H1 (cell line): Measurements from ENCODE around the gene PRKAR2B. TPM values are rescaled to one million over a fixed set of nuclear protein-coding genes. Genes with fewer than 3 reads are reported as not detected.

Source experiments
- CTCF ChIA-PET: fragments of 300-600 bp; sonication (Branson Sonifier 250); formaldehyde crosslinking; loops from one replicate; lab custom pipeline; 2021; ENCODE audit not compliant: partially characterized antibody; lab: Charles Lee
- POLR2A ChIA-PET: fragments of 300-600 bp; sonication (Branson Sonifier 250); formaldehyde crosslinking; loops from one replicate; lab custom pipeline; 2021; ENCODE audit warnings: inconsistent platforms; ENCODE audit not compliant: partially characterized antibody; lab: Charles Lee
- DNase-seq, 2 experiments: peaks; one replicate each; pipeline versions ENCODE4 v3.0.0 to v3.0.0-alpha.2; 2010 to 2022; ENCODE audit warnings: low spot score in 2 of 2, low read depth in 1 of 2, mixed read lengths in 1 of 2
- FAIRE-seq: peaks from 2 replicates; lab custom pipeline; 2011; peaks lifted over from hg19 to GRCh38; lab: Jason Lieb, UNC
- H2AFZ ChIP-seq: 2 replicates; pipeline ENCODE4 v1.8.1; 2012; ENCODE audit warnings: low read length, inconsistent platforms
- H2AK5ac ChIP-seq: 2 replicates; pipeline ENCODE4 v1.6.1; 2013; ENCODE audit warnings: low read depth, low read length
- H2BK120ac ChIP-seq: replicated peaks from 2 replicates; pipeline ENCODE3; 2013; ENCODE audit warnings: low read depth, low read length, inconsistent platforms
- H2BK12ac ChIP-seq: 2 replicates; pipeline ENCODE4 v1.6.1; 2013; ENCODE audit warnings: low read depth, low read length
- H2BK15ac ChIP-seq: 2 replicates; pipeline ENCODE4 v1.6.1; 2013; ENCODE audit warnings: low read length
- H2BK20ac ChIP-seq: 2 replicates; pipeline ENCODE4 v1.6.1; 2013; ENCODE audit warnings: low read length
- H2BK5ac ChIP-seq: 2 replicates; pipeline ENCODE4 v1.6.1; 2013; ENCODE audit warnings: low read depth, low read length
- H3K14ac ChIP-seq: 2 replicates; pipeline ENCODE4 v1.6.1; 2013; ENCODE audit warnings: inconsistent platforms; ENCODE audit not compliant: insufficient read length
- H3K18ac ChIP-seq: 2 replicates; pipeline ENCODE4 v1.6.1; 2013; ENCODE audit warnings: low read length; ENCODE audit errors: extremely low read depth
- H3K23ac ChIP-seq: 2 replicates; pipeline ENCODE4 v1.6.1; 2013; ENCODE audit warnings: inconsistent platforms; ENCODE audit not compliant: insufficient read length
- H3K23me2 ChIP-seq: 2 replicates; pipeline ENCODE4 v1.6.1; 2013; ENCODE audit warnings: low read depth, low read length
- H3K27ac ChIP-seq: 2 replicates; pipeline ENCODE4 v1.6.1; 2011; ENCODE audit warnings: low read depth, low read length, inconsistent platforms
- H3K27me3 ChIP-seq, 4 experiments: replicated peaks in 1 of 4; 1 replicate in 1 of 4; 2 replicates in 3 of 4; pipeline versions ENCODE4 v1.6.1 to v1.8.1; 2011 to 2013; ENCODE audit warnings: low read length in 3 of 4, mild to moderate bottlenecking in 3 of 4, inconsistent platforms in 2 of 4, mixed read lengths in 2 of 4, moderate library complexity in 1 of 4; ENCODE audit not compliant: control insufficient read depth in 3 of 4, insufficient read depth in 3 of 4; ENCODE audit errors: extremely low read depth in 1 of 4
- H3K36me3 ChIP-seq, 4 experiments: 2 replicates each; pipeline versions ENCODE4 v1.6.1 to v1.8.1; 2011 to 2013; ENCODE audit warnings: mild to moderate bottlenecking in 4 of 4, low read length in 3 of 4, moderate library complexity in 2 of 4, control low read depth in 1 of 4, inconsistent platforms in 1 of 4; ENCODE audit not compliant: insufficient read depth in 4 of 4, control insufficient read depth in 2 of 4
- H3K4ac ChIP-seq: replicated peaks from 2 replicates; pipeline ENCODE3; 2013; ENCODE audit warnings: low read length, low read depth, mixed read lengths, inconsistent platforms; ENCODE audit not compliant: insufficient read length
- H3K4me1 ChIP-seq, 4 experiments: replicated peaks in 1 of 4; 1 replicate in 1 of 4; 2 replicates in 3 of 4; pipeline versions ENCODE4 v1.6.1 to v1.8.1; 2011 to 2013; ENCODE audit warnings: low read length in 3 of 4, inconsistent platforms in 2 of 4, mixed read lengths in 1 of 4; ENCODE audit not compliant: insufficient read depth in 4 of 4, control insufficient read depth in 3 of 4
- H3K4me2 ChIP-seq, 2 experiments: 2 replicates each; pipeline versions ENCODE4 v1.6.1 to v1.8.1; 2011 to 2013; ENCODE audit warnings: low read depth in 2 of 2, low read length in 2 of 2, control low read depth in 1 of 2, inconsistent platforms in 1 of 2, mild to moderate bottlenecking in 1 of 2; ENCODE audit not compliant: insufficient read depth in 1 of 2
- H3K4me3 ChIP-seq, 4 experiments: fragments of 200-600, 300-600 bp in 1 of 4; sonication (generic), shearing (Covaris generic), sonication (Bioruptor Twin) in 1 of 4; 2 replicates each; pipeline versions ENCODE4 v1.5.1 to v1.8.1; 2011 to 2016; ENCODE audit warnings: low read length in 4 of 4, low read depth in 3 of 4, control low read depth in 2 of 4, inconsistent platforms in 2 of 4, mild to moderate bottlenecking in 2 of 4, mixed read lengths in 1 of 4, moderate library complexity in 1 of 4; ENCODE audit not compliant: insufficient read depth in 2 of 4; ENCODE audit errors: extremely low read depth in 1 of 4
- H3K56ac ChIP-seq: replicated peaks from 2 replicates; pipeline ENCODE3; 2013; ENCODE audit warnings: low read depth, mild to moderate bottlenecking, mixed read lengths, low read length, inconsistent platforms; ENCODE audit not compliant: insufficient read length
- H3K79me1 ChIP-seq: 2 replicates; pipeline ENCODE4 v1.6.1; 2013; ENCODE audit warnings: low read depth, low read length, control low read depth
- H3K79me2 ChIP-seq, 2 experiments: 2 replicates each; pipeline versions ENCODE4 v1.6.1 to v1.8.1; 2012 to 2013; ENCODE audit warnings: low read length in 2 of 2, mild to moderate bottlenecking in 2 of 2, inconsistent platforms in 1 of 2; ENCODE audit not compliant: insufficient read depth in 2 of 2, control insufficient read depth in 1 of 2
- H3K9ac ChIP-seq, 4 experiments: replicated peaks in 1 of 4; 1 replicate in 1 of 4; 2 replicates in 3 of 4; pipeline versions ENCODE4 v1.6.1 to v1.8.1; 2011 to 2013; ENCODE audit warnings: low read depth in 3 of 4, low read length in 3 of 4, control low read depth in 2 of 4, mild to moderate bottlenecking in 2 of 4, moderate library complexity in 2 of 4, inconsistent platforms in 1 of 4; ENCODE audit errors: extremely low read depth in 1 of 4
- H3K9me3 ChIP-seq, 2 experiments: 2 replicates each; pipeline versions ENCODE4 v1.6.1 to v1.8.1; 2012 to 2013; ENCODE audit warnings: mild to moderate bottlenecking in 2 of 2, moderate library complexity in 2 of 2, control low read depth in 1 of 2, inconsistent platforms in 1 of 2, low read depth in 1 of 2, low read length in 1 of 2, mixed read lengths in 1 of 2; ENCODE audit not compliant: insufficient read depth in 2 of 2
- H4K20me1 ChIP-seq, 2 experiments: replicated peaks in 1 of 2; 2 replicates each; pipeline versions ENCODE3 to v1.8.1; 2011 to 2013; ENCODE audit warnings: inconsistent platforms in 2 of 2, low read length in 2 of 2, mild to moderate bottlenecking in 1 of 2; ENCODE audit not compliant: insufficient read depth in 2 of 2, control insufficient read depth in 1 of 2
- H4K5ac ChIP-seq: 2 replicates; pipeline ENCODE4 v1.6.1; 2013; ENCODE audit warnings: low read length, low read depth, mixed read lengths, inconsistent platforms; ENCODE audit not compliant: insufficient read length
- H4K8ac ChIP-seq: 2 replicates; pipeline ENCODE4 v1.8.0; 2013; ENCODE audit warnings: mild to moderate bottlenecking, moderate library complexity, low read length, inconsistent platforms; ENCODE audit not compliant: insufficient read depth; ENCODE audit errors: extremely low read depth
- H4K91ac ChIP-seq: replicated peaks from 2 replicates; pipeline ENCODE3; 2013; ENCODE audit warnings: low read length, mixed read lengths, inconsistent platforms; ENCODE audit not compliant: insufficient read length
- SUZ12 ChIP-seq: fragments of 200-600 bp; sonication (generic); IDR thresholded peaks from 2 replicates; pipeline ENCODE4 v1.6.1; 2012; ENCODE audit warnings: mild to moderate bottlenecking, inconsistent platforms, low read length, moderate library complexity, mixed read lengths
- polyA plus RNA-seq, 7 experiments: library from polyadenylated mRNA; depleted of rRNA in 3 of 7; stranded (reverse) in 5 of 7; unstranded in 2 of 7; fragments of >200 nt in 5 of 7; fragments of 200-250 nt in 2 of 7; gene quantifications; 1 replicate in 5 of 7; 2 replicates in 1 of 7; 4 replicates in 1 of 7; pipeline versions ENCODE4 v1.2.1 to v1.2.3, GENCODE V29; 2011 to 2013; ENCODE audit warnings: missing spikeins in 2 of 7, mixed read lengths in 2 of 7
- total RNA-seq: library from RNA; stranded (reverse); fragmentation: NEBNext Ultra II Directional; extraction: Animal tissue kit (Norgen Biotek cat#: 25700); gene quantifications from 2 replicates; pipeline ENCODE4 v1.2.1, GENCODE V29; 2021

The PRKAR2B gene
- total and polyA plus RNA-seq, 2 of the 8 experiments (the other 6 are each of a cell fraction or from before 2014, with no cell fraction given), result 10.4 to 37.0 TPM

DNA sequence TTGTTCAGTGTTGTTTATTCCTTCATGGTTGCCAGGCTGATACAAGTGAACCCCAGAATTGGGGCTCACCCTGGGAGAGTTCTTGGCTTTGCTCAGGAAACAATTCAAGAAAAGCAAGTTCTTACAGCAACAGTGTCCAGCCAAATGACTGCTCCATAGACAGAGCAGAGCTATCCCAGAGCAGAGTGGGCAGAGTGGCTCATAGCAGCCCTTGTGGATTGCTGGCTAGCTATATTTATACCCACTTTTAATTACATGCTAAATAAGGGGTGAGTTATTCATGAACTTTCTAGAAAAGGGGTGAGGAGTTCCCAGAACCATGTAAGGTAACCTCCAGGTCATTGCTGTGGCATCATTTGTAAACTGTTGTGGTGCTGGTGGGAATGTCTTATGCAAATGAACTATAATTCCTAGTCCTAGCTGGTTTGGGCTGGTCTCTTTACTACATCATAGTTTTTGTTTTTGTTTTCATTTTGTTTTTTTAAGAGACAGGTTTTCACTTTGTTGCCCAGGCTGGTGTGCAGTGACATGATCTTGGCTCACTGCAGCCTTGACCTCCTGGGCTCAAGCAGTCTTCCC lies 64.4 kb downstream of the PRKAR2B start:
- no peaks in the 10 kb centered on the region for H3K27me3 ChIP-seq
- H4K5ac ChIP-seq, result no peak overlapping the region
- no peak for FAIRE-seq
- no peaks in the 10 kb centered on the region for H3K36me3 ChIP-seq
- H4K8ac ChIP-seq, result no peak overlapping the region
- H4K20me1 ChIP-seq, result peaks cover 0 to 2% of the 10 kb centered on the region in 2 experiments
- no peak overlapping the region for H3K23ac ChIP-seq
- no peak overlapping the region for H2BK5ac ChIP-seq
- no peak for DNase-seq
- H3K56ac ChIP-seq, result no peak overlapping the region
- 0 out of 4 replicates have a peak, but pooled peaks cover 0 to 2% of the 10 kb centered on the region in 2 experiments for H3K79me2 ChIP-seq
- no peak overlapping the region for H3K18ac ChIP-seq
- CTCF ChIA-PET, result interaction anchor here (1.1 to 1.5 kb wide), 3 partner anchors 22 to 60 kb away, joined by 3 to 6 read pairs (median 4); no protein-coding TSS in a partner anchor
- no peak overlapping the region for H3K14ac ChIP-seq
- H3K4me2 ChIP-seq, result no peak overlapping the region
- H2BK12ac ChIP-seq, result no peak overlapping the region
- no peak overlapping the region for H2BK15ac ChIP-seq
- no peaks in the 10 kb centered on the region for H3K9me3 ChIP-seq
- no peak overlapping the region for H2BK20ac ChIP-seq
- H4K91ac ChIP-seq, result no peak overlapping the region
- no peak overlapping the region for H2AK5ac ChIP-seq
- no peak overlapping the region for H2BK120ac ChIP-seq
- H2AFZ ChIP-seq, result no peak overlapping the region
- no peaks in the 10 kb centered on the region for H3K23me2 ChIP-seq
- H3K9ac ChIP-seq, result no peak overlapping the region
- POLR2A ChIA-PET, result no interaction called here
- H3K79me1 ChIP-seq, result no peaks in the 10 kb centered on the region
- H3K27ac ChIP-seq, result no peak overlapping the region
- H3K4me1 ChIP-seq, result no peaks in the 10 kb centered on the region; a peak in 1 of 7 replicates
- no peak overlapping the region for H3K4ac ChIP-seq
- no peak overlapping the region for H3K4me3 ChIP-seq
- no peak for TF ChIP-seq SUZ12
